Measurements from ENCODE around the gene LRRTM3.

Gene LRRTM3

GRCh38 chr10:67112765-67113164 lies 186.9 kb downstream of the LRRTM3 start:
- no peak for DNase-seq (ENCODE audit: low read depth in 1 of 2, low spot score in 1 of 2)

DNA sequence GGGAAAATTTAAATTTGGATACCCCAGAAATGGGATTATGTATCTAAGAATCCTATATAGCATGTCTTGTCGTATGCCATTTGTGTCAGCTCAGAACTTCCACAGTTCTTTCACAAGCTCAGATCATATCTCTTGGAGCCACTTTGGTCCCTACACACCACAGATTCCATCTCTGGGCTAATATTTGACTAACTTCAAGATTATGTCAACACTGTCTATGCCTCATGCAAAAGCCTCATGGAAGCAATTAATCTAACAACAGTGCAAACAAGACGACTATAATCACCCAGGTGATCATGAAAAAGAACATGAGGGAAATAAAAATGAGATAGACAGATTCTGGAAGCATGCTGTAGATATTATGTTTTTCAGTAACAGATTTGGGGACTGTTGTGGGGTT lies 189.1 kb downstream of the LRRTM3 start:
- DNase-seq (ENCODE audit: low read depth in 1 of 2, low spot score in 1 of 2) = no peak

- no peak for DNase-seq (ENCODE audit: low read depth in 1 of 2, low spot score in 1 of 2)
Measured at GRCh38 chr10:67115972-67116371, 190.1 kb downstream of the LRRTM3 start.

DNA sequence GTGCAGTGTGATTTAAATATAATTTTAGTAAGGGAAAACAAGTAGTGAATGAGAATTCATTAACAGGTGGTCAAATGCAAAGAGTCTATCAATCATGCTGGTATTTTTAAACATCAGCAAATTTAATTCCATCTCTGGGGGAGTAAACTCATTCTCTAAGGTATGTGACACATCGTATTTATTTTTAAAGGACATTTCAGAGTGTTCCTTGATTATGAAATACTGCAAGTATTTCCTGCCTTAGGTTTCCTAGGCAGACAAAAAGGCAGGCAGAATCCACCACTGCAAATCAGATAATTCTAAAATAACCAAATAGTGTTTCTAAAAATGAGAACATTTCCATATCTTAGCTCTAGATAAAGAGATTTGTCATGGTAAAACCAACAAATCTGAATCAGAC lies 193.8 kb downstream of the LRRTM3 start:
- no peak for DNase-seq (ENCODE audit: low read depth in 1 of 2, low spot score in 1 of 2)

- DNase-seq (ENCODE audit: low read depth in 1 of 2, low spot score in 1 of 2) = no peak
Measured at GRCh38 chr10:67127441-67127840, 201.6 kb downstream of the LRRTM3 start.

- DNase-seq (ENCODE audit: low read depth in 1 of 2, low spot score in 1 of 2) = no peak
Measured at GRCh38 chr10:67140641-67141040, 214.8 kb downstream of the LRRTM3 start.

- no peak for DNase-seq (ENCODE audit: low read depth in 1 of 2, low spot score in 1 of 2)
Measured at GRCh38 chr10:67141300-67141699, 215.5 kb downstream of the LRRTM3 start.

GRCh38 chr10:67144530-67144929 lies 218.7 kb downstream of the LRRTM3 start:
- no peak for DNase-seq (ENCODE audit: low read depth in 1 of 2, low spot score in 1 of 2)

Measured in activated T-helper 1 cell treated with anti-CD3 and anti-CD28 coated beads, Interleukin-2, amount 50 U/mL, for 16 hours (primary cell).